Heart left ventricle (tissue), 13 donors: Measurements from ENCODE around the gene MNAT1.

Experiments
- POLR2A ChIP-seq, 2 donors: fragments of 450-650 bp; IDR thresholded peaks; one replicate each; pipeline ENCODE4 v1.6.1; 2017; ENCODE audit warnings: antibody characterized with exemption in 2 of 2, mild to moderate bottlenecking in 2 of 2, moderate library complexity in 2 of 2
- TF ChIP-seq, protein P1 (sequence below), 12 donors: fragments of 200-600 bp; sonication (generic) in 4 of 12; IDR thresholded peaks; one replicate each; pipeline versions ENCODE4 v1.5.0 to v1.8.0; 2018 to 2022; ENCODE audit warnings: antibody characterized with exemption in 12 of 12, mild to moderate bottlenecking in 5 of 12
- donor health status: ischemic (EF 13 %, LVEDD 7.1; RV severe dilation, severe dysfunction).
- donor health status: DM: no; HTN: yes; CAD: no.
- donor health status: DM: no; HTN: no; CAD: no.
- donor health status: ischemic (EF 25% LVEDD 6.9; RV normal size, moderate dysfunction).
- donor health status: ischemic (EF 25% LVEDD 5.7; RV mildly dilated, moderate dysfunction).
- donor health status: ischemic (EF 35%, LVEDD 5.7; RV mildly dilated, moderate dysfunction).
- donor health status: nonischemic (EF 11% LVEDD 7.7; RV severe dilation, severe dysfunction).
- donor health status: DM: yes; HTN: yes; CAD: no.
- donor health status: PGD.
- donor health status: ischemic (EF 29% LVEDD 5.4; RV normal size, mild dysfunction).
- donor health status: nonischemic (EF 23%, LVEDD 6.1; RV moderate dilation, normal function).

GRCh38 chr14:60790850-60791249, 56.3 kb downstream of the MNAT1 start:
- TF ChIP-seq POLR2A (IDR thresholded peaks at IDR 0.05), result no peak
- TF ChIP-seq, protein P1, sequence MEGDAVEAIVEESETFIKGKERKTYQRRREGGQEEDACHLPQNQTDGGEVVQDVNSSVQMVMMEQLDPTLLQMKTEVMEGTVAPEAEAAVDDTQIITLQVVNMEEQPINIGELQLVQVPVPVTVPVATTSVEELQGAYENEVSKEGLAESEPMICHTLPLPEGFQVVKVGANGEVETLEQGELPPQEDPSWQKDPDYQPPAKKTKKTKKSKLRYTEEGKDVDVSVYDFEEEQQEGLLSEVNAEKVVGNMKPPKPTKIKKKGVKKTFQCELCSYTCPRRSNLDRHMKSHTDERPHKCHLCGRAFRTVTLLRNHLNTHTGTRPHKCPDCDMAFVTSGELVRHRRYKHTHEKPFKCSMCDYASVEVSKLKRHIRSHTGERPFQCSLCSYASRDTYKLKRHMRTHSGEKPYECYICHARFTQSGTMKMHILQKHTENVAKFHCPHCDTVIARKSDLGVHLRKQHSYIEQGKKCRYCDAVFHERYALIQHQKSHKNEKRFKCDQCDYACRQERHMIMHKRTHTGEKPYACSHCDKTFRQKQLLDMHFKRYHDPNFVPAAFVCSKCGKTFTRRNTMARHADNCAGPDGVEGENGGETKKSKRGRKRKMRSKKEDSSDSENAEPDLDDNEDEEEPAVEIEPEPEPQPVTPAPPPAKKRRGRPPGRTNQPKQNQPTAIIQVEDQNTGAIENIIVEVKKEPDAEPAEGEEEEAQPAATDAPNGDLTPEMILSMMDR (IDR thresholded peaks at IDR 0.05), result no peak
